ENCODE results near the gene ZNF135. TPM values are rescaled to one million over a fixed set of nuclear protein-coding genes. Genes with fewer than 3 reads are reported as not detected.

The ZNF135 gene
- total and polyA plus RNA-seq, 2 of the 13 experiments (the other 11 are each of a cell fraction or from before 2014, with no cell fraction given): not detected

DNA sequence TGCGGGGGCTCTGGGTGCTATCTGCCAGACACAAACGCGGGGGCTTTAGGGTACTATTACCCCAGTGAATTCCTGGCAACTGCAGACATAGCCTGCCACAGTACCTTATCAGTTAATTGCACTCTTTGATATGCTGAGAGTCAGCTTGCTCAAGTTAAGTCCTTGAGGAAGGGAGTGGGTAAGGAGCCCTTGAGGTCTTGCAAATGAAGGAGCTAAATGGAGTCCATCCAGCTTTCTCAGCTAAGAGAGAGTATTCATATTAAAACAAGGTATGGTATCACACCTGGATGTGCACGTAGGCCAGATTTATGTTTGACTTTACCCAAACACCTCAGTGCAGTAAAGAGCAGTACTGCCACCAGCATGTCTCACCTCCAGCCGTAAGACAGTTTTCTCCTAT, 44.9 kb upstream of the ZNF135 start:
- Histone ChIP-seq H3K9me3 (ENCODE audit: low read length) (peaks cover 55% of the 10 kb centered on the region), H2AFZ (ENCODE audit: low read length) (no peak overlapping the region), H3K4me1 (ENCODE audit: insufficient read depth, low read length) (0 out of 2 replicates have a peak, but pooled peaks cover 11% of the 10 kb centered on the region), H3K79me2 (ENCODE audit: insufficient read depth, low read length) (no peaks in the 10 kb centered on the region), H3K4me2 (ENCODE audit: low read depth, low read length) (no peak overlapping the region), H3K9ac (ENCODE audit: insufficient read depth, low read depth, low read length) (no peak overlapping the region), H4K20me1 (ENCODE audit: insufficient read depth, low read length) (no peaks in the 10 kb centered on the region), H3K27ac (ENCODE audit: extremely low read length, insufficient read depth, low read length) (no peak overlapping the region), H3K27me3 (ENCODE audit: control insufficient read depth in 1 of 2, insufficient read depth in 2 of 2, low read length in 2 of 2) (no peaks in the 10 kb centered on the region; a peak in 1 of 5 replicates), H3K36me3 (replicated peaks in 1 of 2; ENCODE audit: control insufficient read depth in 1 of 2, insufficient read depth in 2 of 2, low read length in 2 of 2) (no peaks in the 10 kb centered on the region), H3K4me3 (replicated peaks in 1 of 3; ENCODE audit: insufficient read depth in 1 of 3, low read depth in 2 of 3, low read length in 3 of 3) (no peak overlapping the region)
- ATAC-seq (no peak), DNase-seq (ENCODE audit: low spot score) (no peak), FAIRE-seq (no peak)
- ChIA-PET CTCF (ENCODE audit: low intra/inter-chr PET ratio, low total read pairs) (no interaction called here), POLR2A (no interaction called here)
- 47% methylated on average over 5 of the region's 5 CpGs for WGBS (ENCODE audit: low lambda C conversion rate)
- BruUV-seq (replicated peaks): no TSS peak
- intact Hi-C loops (cut with micrococcal nuclease; ENCODE audit: unreplicated experiment) (no loop called here), in situ Hi-C loops (cut with HindIII; ENCODE audit: extremely low pct_ligation_motif_present, low pct_unique_long_range_greater_than_20kb) (no loop called here)
- no peak for TF ChIP-seq NR1H2 (CRISPR knock-in tag; IDR thresholded peaks at IDR 0.05; ENCODE audit: borderline replicate concordance, low read depth)
- no peak for TF ChIP-seq ZNF205 (CRISPR knock-in tag; IDR thresholded peaks at IDR 0.05)
- no peak for TF ChIP-seq ADNP (CRISPR knock-in tag; IDR thresholded peaks at IDR 0.05)
- TF ChIP-seq ZNF850 (CRISPR knock-in tag; conservative IDR thresholded peaks at IDR 0.05): no peak
- no peak for TF ChIP-seq EEA1 (CRISPR knock-in tag; IDR thresholded peaks at IDR 0.05; ENCODE audit: borderline replicate concordance)
- no peak for TF ChIP-seq RELA (CRISPR knock-in tag; IDR thresholded peaks at IDR 0.05)
- TF ChIP-seq PAX8 (CRISPR knock-in tag; IDR thresholded peaks at IDR 0.05; ENCODE audit: borderline replicate concordance): no peak
- TF ChIP-seq RERE (CRISPR knock-in tag; IDR thresholded peaks at IDR 0.05; ENCODE audit: low read depth): no peak
- TF ChIP-seq ZNF503 (CRISPR knock-in tag; IDR thresholded peaks at IDR 0.05): no peak
- TF ChIP-seq, protein P1, sequence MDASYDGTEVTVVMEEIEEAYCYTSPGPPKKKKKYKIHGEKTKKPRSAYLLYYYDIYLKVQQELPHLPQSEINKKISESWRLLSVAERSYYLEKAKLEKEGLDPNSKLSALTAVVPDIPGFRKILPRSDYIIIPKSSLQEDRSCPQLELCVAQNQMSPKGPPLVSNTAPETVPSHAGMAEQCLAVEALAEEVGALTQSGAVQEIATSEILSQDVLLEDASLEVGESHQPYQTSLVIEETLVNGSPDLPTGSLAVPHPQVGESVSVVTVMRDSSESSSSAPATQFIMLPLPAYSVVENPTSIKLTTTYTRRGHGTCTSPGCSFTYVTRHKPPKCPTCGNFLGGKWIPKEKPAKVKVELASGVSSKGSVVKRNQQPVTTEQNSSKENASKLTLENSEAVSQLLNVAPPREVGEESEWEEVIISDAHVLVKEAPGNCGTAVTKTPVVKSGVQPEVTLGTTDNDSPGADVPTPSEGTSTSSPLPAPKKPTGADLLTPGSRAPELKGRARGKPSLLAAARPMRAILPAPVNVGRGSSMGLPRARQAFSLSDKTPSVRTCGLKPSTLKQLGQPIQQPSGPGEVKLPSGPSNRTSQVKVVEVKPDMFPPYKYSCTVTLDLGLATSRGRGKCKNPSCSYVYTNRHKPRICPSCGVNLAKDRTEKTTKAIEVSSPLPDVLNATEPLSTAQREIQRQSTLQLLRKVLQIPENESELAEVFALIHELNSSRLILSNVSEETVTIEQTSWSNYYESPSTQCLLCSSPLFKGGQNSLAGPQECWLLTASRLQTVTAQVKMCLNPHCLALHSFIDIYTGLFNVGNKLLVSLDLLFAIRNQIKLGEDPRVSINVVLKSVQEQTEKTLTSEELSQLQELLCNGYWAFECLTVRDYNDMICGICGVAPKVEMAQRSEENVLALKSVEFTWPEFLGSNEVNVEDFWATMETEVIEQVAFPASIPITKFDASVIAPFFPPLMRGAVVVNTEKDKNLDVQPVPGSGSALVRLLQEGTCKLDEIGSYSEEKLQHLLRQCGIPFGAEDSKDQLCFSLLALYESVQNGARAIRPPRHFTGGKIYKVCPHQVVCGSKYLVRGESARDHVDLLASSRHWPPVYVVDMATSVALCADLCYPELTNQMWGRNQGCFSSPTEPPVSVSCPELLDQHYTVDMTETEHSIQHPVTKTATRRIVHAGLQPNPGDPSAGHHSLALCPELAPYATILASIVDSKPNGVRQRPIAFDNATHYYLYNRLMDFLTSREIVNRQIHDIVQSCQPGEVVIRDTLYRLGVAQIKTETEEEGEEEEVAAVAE (CRISPR knock-in tag; IDR thresholded peaks at IDR 0.05; ENCODE audit: borderline replicate concordance): no peak
- no peak for TF ChIP-seq FOSL1 (CRISPR knock-in tag; IDR thresholded peaks at IDR 0.05; ENCODE audit: borderline replicate concordance)
- TF ChIP-seq ZNF331 (CRISPR knock-in tag; IDR thresholded peaks at IDR 0.05): no peak
- TF ChIP-seq PLRG1 (conservative IDR thresholded peaks at IDR 0.05): no peak
- TF ChIP-seq NFE2 (CRISPR knock-in tag; IDR thresholded peaks at IDR 0.05): no peak
- no peak for TF ChIP-seq EED (CRISPR knock-in tag; IDR thresholded peaks at IDR 0.05)

All from HepG2 (cell line).